ENCODE data around the gene PSMA7.
A peak's percentile ranks its signal among the peaks of the same experiment; 100 is the strongest.

PSMA7 gene

GRCh38 chr20:62181808-62182207, 38.6 kb upstream of the PSMA7 start:
- peak overlapping the region; percentile 88 for H3K4me3 ChIP-seq (ENCODE audit: low read depth, low read length)
- H3K36me3 ChIP-seq (ENCODE audit: insufficient read depth, low read length) = peaks cover 5% of the 10 kb centered on the region; the same call in 1 of the 2 replicates
- peaks cover 36% of the 10 kb centered on the region for H3K79me2 ChIP-seq (ENCODE audit: control insufficient read depth, insufficient read depth, low read length, unreplicated experiment)
- no peaks in the 10 kb centered on the region for H3K27me3 ChIP-seq (ENCODE audit: insufficient read depth, low read length)
- H3K27ac ChIP-seq (ENCODE audit: low read depth, low read length) = no peak overlapping the region
- H2AFZ ChIP-seq (ENCODE audit: low read length, unreplicated experiment) = no peak overlapping the region
- H3K4me1 ChIP-seq (ENCODE audit: control insufficient read depth, insufficient read depth, low read length, unreplicated experiment) = peaks cover 11% of the 10 kb centered on the region

GRCh38 chr20:62179162-62179504, 35.9 kb upstream of the PSMA7 start:
- no peak overlapping the region for H3K4me3 ChIP-seq (ENCODE audit: low read depth, low read length)

GRCh38 chr20:62178316-62179161, 35.3 kb upstream of the PSMA7 start:
- Histone ChIP-seq H3K27me3 (ENCODE audit: insufficient read depth, low read length) (no peaks in the 10 kb centered on the region), H3K36me3 (ENCODE audit: insufficient read depth, low read length) (peaks cover 5% of the 10 kb centered on the region; the same call in 1 of the 2 replicates), H2AFZ (ENCODE audit: low read length, unreplicated experiment) (no peak overlapping the region), H3K79me2 (ENCODE audit: control insufficient read depth, insufficient read depth, low read length, unreplicated experiment) (peaks cover 9% of the 10 kb centered on the region), H3K27ac (ENCODE audit: low read depth, low read length) (no peak overlapping the region), H3K4me1 (ENCODE audit: control insufficient read depth, insufficient read depth, low read length, unreplicated experiment) (peaks cover 9% of the 10 kb centered on the region), H3K4me3 (ENCODE audit: low read depth, low read length) (no peak overlapping the region)

More at GRCh38 chr20:62179162-62179504, 35.9 kb upstream of the PSMA7 start:
- Histone ChIP-seq H2AFZ (ENCODE audit: low read length, unreplicated experiment) (no peak overlapping the region), H3K27ac (ENCODE audit: low read depth, low read length) (no peak overlapping the region), H3K36me3 (ENCODE audit: insufficient read depth, low read length) (peaks cover 5% of the 10 kb centered on the region; the same call in 1 of the 2 replicates), H3K4me1 (ENCODE audit: control insufficient read depth, insufficient read depth, low read length, unreplicated experiment) (peaks cover 9% of the 10 kb centered on the region), H3K79me2 (ENCODE audit: control insufficient read depth, insufficient read depth, low read length, unreplicated experiment) (peaks cover 14% of the 10 kb centered on the region), H3K27me3 (ENCODE audit: insufficient read depth, low read length) (no peaks in the 10 kb centered on the region)

- no peaks in the 10 kb centered on the region for H3K27me3 ChIP-seq (ENCODE audit: insufficient read depth, low read length)
- H3K27ac ChIP-seq (ENCODE audit: low read depth, low read length) = no peak overlapping the region
- peaks cover 3% of the 10 kb centered on the region for H3K79me2 ChIP-seq (ENCODE audit: control insufficient read depth, insufficient read depth, low read length, unreplicated experiment)
- no peak overlapping the region for H3K4me3 ChIP-seq (ENCODE audit: low read depth, low read length)
- no peak overlapping the region for H2AFZ ChIP-seq (ENCODE audit: low read length, unreplicated experiment)
- peaks cover 5% of the 10 kb centered on the region; the same call in 1 of the 2 replicates for H3K36me3 ChIP-seq (ENCODE audit: insufficient read depth, low read length)
- H3K4me1 ChIP-seq (ENCODE audit: control insufficient read depth, insufficient read depth, low read length, unreplicated experiment) = peaks cover 9% of the 10 kb centered on the region
Measured at GRCh38 chr20:62177307-62177706, 34.1 kb upstream of the PSMA7 start.

GRCh38 chr20:62176866-62177265, 33.7 kb upstream of the PSMA7 start:
- Histone ChIP-seq H3K27ac (ENCODE audit: low read depth, low read length) (no peak overlapping the region), H3K27me3 (ENCODE audit: insufficient read depth, low read length) (no peaks in the 10 kb centered on the region), H2AFZ (ENCODE audit: low read length, unreplicated experiment) (no peak overlapping the region), H3K36me3 (ENCODE audit: insufficient read depth, low read length) (peaks cover 5% of the 10 kb centered on the region; the same call in 1 of the 2 replicates), H3K4me1 (ENCODE audit: control insufficient read depth, insufficient read depth, low read length, unreplicated experiment) (peaks cover 6% of the 10 kb centered on the region), H3K79me2 (ENCODE audit: control insufficient read depth, insufficient read depth, low read length, unreplicated experiment) (peaks cover under 1% of the 10 kb centered on the region), H3K4me3 (ENCODE audit: low read depth, low read length) (no peak overlapping the region)

GRCh38 chr20:62175711-62176110, 32.5 kb upstream of the PSMA7 start:
- no peaks in the 10 kb centered on the region for H3K27me3 ChIP-seq (ENCODE audit: insufficient read depth, low read length)
- no peak overlapping the region for H3K27ac ChIP-seq (ENCODE audit: low read depth, low read length)
- H3K4me1 ChIP-seq (ENCODE audit: control insufficient read depth, insufficient read depth, low read length, unreplicated experiment) = no peaks in the 10 kb centered on the region
- no peaks in the 10 kb centered on the region for H3K79me2 ChIP-seq (ENCODE audit: control insufficient read depth, insufficient read depth, low read length, unreplicated experiment)
- no peak overlapping the region for H2AFZ ChIP-seq (ENCODE audit: low read length, unreplicated experiment)
- no peak overlapping the region for H3K4me3 ChIP-seq (ENCODE audit: low read depth, low read length)
- no peaks in the 10 kb centered on the region for H3K36me3 ChIP-seq (ENCODE audit: insufficient read depth, low read length)

- H3K27me3 ChIP-seq (ENCODE audit: insufficient read depth, low read length) = no peaks in the 10 kb centered on the region
- no peaks in the 10 kb centered on the region for H3K79me2 ChIP-seq (ENCODE audit: control insufficient read depth, insufficient read depth, low read length, unreplicated experiment)
- H3K36me3 ChIP-seq (ENCODE audit: insufficient read depth, low read length) = no peaks in the 10 kb centered on the region
- H2AFZ ChIP-seq (ENCODE audit: low read length, unreplicated experiment) = no peak overlapping the region
- no peaks in the 10 kb centered on the region for H3K4me1 ChIP-seq (ENCODE audit: control insufficient read depth, insufficient read depth, low read length, unreplicated experiment)
- no peak overlapping the region for H3K4me3 ChIP-seq (ENCODE audit: low read depth, low read length)
- no peak overlapping the region for H3K27ac ChIP-seq (ENCODE audit: low read depth, low read length)
Measured at GRCh38 chr20:62174870-62175624, 31.9 kb upstream of the PSMA7 start.

GRCh38 chr20:62174021-62174804, 31.0 kb upstream of the PSMA7 start:
- Histone ChIP-seq H3K27ac (ENCODE audit: low read depth, low read length) (no peak overlapping the region), H2AFZ (ENCODE audit: low read length, unreplicated experiment) (no peak overlapping the region), H3K27me3 (ENCODE audit: insufficient read depth, low read length) (no peaks in the 10 kb centered on the region), H3K36me3 (ENCODE audit: insufficient read depth, low read length) (no peaks in the 10 kb centered on the region), H3K4me3 (ENCODE audit: low read depth, low read length) (no peak overlapping the region), H3K4me1 (ENCODE audit: control insufficient read depth, insufficient read depth, low read length, unreplicated experiment) (no peaks in the 10 kb centered on the region), H3K79me2 (ENCODE audit: control insufficient read depth, insufficient read depth, low read length, unreplicated experiment) (no peaks in the 10 kb centered on the region)

GRCh38 chr20:62172666-62173065, 29.5 kb upstream of the PSMA7 start:
- Histone ChIP-seq H2AFZ (ENCODE audit: low read length, unreplicated experiment) (no peak overlapping the region), H3K36me3 (ENCODE audit: insufficient read depth, low read length) (no peaks in the 10 kb centered on the region), H3K4me3 (ENCODE audit: low read depth, low read length) (no peak overlapping the region), H3K27ac (ENCODE audit: low read depth, low read length) (no peak overlapping the region), H3K27me3 (ENCODE audit: insufficient read depth, low read length) (no peaks in the 10 kb centered on the region), H3K4me1 (ENCODE audit: control insufficient read depth, insufficient read depth, low read length, unreplicated experiment) (no peaks in the 10 kb centered on the region), H3K79me2 (ENCODE audit: control insufficient read depth, insufficient read depth, low read length, unreplicated experiment) (no peaks in the 10 kb centered on the region)

- H3K36me3 ChIP-seq (ENCODE audit: insufficient read depth, low read length) = 0 out of 2 replicates have a peak, but pooled peaks cover 2% of the 10 kb centered on the region
- H3K27me3 ChIP-seq (ENCODE audit: insufficient read depth, low read length) = no peaks in the 10 kb centered on the region
- no peak overlapping the region for H3K27ac ChIP-seq (ENCODE audit: low read depth, low read length)
- H3K4me3 ChIP-seq (ENCODE audit: low read depth, low read length) = no peak overlapping the region
- no peak overlapping the region for H2AFZ ChIP-seq (ENCODE audit: low read length, unreplicated experiment)
- peaks cover 2% of the 10 kb centered on the region for H3K4me1 ChIP-seq (ENCODE audit: control insufficient read depth, insufficient read depth, low read length, unreplicated experiment)
- H3K79me2 ChIP-seq (ENCODE audit: control insufficient read depth, insufficient read depth, low read length, unreplicated experiment) = no peaks in the 10 kb centered on the region
Measured at GRCh38 chr20:62171245-62171644, 28.1 kb upstream of the PSMA7 start.
